ENCODE data around the gene TIMP1.
"Not testable (repeated sequence)": the region's sequence is repeated elsewhere in the genome, so short reads cannot be mapped to it uniquely, and the experiment has no call there.

Gene TIMP1

GRCh38 chrX:47574076-47574546, 8.1 kb upstream of the TIMP1 start:
- DNase-seq, result no peak

DNA sequence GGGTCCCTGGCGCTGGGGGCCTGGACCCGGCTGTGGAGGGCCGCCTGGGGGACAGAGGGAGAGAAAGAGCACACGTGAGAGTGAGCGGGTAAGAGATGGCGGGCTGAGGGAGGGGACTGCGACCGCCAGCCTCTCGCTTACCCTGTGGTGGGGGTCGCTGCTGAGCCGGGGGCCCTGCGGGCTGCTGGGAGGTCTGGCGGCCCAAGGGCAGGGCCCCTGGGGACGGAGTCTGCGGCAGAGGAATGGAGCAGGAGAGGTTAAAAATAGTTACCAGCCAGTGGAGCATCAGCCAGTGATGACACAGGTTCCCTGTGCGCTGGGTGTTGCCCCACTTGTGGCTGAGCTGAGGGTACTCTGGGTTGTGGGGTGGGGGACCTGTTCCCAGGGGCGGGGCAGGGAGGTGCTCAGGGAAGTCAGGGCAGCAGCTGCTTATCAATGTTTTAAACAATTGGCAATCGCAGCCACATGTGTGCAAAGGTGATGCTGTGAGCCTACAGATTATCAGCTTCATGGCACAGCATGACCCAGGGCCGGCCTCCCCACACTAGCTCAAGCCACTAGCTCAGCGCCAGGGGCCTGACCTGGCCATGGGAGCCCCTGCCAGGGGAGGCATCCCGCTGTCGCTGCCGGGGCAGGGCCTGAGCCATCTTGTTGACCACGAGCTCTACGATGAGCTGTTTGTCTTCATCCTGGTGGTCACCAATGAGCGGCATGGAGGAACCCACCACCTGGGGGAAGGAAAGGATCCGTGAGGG, 7.5 kb upstream of the TIMP1 start:
- DNase-seq, result no peak

GRCh38 chrX:47576021-47576898, 6.0 kb upstream of the TIMP1 start:
- DNase-seq, result no peak

DNA sequence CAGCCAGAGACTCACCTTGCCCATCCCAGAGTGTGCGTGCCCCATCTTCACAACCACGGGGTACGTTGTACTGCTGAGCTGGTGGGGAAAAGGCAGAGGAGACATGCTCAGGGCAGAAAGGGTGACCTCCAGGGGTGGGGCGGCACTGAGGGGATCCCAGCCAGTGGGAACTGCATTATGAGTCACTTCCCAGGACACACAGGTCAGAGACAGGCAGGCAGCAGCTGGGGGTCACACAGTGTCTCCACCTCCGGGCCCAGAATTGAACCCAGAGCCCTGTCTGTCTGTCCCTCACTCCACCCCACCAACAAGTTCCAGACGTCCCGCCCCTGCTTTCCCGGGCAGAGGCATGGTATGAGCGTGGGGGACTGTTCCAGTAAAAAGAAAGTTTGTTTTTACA, 4.8 kb upstream of the TIMP1 start:
- DNase-seq, result no peak

DNA sequence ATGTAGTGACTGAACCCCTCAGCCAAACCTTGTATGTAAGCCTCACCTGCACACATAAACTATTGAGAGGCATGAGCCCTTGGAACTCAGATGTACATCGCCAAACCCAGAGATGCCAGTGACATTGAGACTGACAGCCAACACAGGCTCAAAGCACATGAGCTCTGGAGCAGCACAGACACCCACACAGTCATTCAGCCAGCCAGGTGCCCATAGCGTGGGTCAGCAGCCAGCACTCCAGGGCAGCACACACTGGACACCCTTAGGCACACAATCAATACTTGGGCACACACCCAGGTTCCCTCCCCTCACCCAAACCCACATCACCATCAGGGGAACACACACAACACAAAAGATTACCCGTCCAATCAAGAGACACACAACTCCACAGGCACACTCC, 4.3 kb upstream of the TIMP1 start:
- DNase-seq, result no peak

- no peak for DNase-seq
These were observed 3.5 kb upstream of the TIMP1 start for GRCh38 chrX:47578692-47579091.

DNA sequence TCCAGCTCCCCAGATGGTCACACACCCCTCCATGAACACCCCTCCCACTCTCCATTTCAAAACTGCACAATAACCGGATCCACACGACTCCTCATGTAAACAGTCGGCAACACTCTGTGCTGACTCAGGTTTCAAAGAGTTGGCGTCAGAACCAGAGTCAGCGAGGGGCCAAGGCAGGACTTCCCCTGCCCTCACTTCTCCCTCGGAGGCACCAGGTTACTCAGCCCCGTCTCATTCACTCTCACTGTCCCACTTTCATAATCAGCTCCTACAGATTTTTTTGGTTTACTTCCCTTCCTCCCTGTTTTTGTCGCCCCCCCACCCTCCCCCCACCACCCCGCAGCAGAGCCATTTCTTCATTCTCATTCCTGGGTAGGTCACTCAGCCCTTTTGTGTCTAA, 2.7 kb upstream of the TIMP1 start:
- DNase-seq, result peak; percentile 40 to 42

GRCh38 chrX:47583240-47583861, 1.1 kb downstream of the TIMP1 start:
- no peak for DNase-seq

DNA sequence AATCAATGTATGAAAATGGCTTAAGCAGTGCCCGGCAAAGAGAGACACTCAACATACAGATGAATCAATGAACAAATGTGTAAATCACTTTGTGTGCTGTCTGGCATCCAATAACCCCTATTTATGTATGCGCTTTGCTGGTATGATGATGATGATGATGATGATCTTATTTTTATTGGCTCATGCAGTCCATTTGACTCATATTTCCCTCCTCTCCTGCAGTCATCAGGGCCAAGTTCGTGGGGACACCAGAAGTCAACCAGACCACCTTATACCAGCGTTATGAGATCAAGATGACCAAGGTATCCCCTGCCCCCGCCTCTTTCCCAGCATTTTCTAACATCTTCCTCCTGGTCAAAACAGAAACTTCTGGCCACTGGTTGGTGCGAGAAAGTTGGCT, 2.5 kb downstream of the TIMP1 start:
- no peak for DNase-seq

DNA sequence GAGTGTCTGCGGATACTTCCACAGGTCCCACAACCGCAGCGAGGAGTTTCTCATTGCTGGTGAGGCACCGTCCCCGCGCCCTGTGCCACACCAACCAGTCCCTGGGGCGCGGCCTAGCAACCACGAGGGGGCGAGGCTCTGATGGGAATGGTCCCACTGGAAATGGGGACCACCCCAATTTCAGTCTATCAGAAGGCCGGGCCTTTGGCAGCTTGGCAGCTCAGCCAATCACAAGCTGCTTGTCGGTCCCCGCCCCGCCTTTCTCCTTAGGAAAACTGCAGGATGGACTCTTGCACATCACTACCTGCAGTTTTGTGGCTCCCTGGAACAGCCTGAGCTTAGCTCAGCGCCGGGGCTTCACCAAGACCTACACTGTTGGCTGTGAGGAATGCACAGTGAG, 3.0 kb downstream of the TIMP1 start:
- DNase-seq, result no peak

GRCh38 chrX:47586043-47586787, 4.0 kb downstream of the TIMP1 start:
- no peak for DNase-seq

- no peak for DNase-seq
These were observed 5.1 kb downstream of the TIMP1 start for GRCh38 chrX:47587091-47587891.

DNA sequence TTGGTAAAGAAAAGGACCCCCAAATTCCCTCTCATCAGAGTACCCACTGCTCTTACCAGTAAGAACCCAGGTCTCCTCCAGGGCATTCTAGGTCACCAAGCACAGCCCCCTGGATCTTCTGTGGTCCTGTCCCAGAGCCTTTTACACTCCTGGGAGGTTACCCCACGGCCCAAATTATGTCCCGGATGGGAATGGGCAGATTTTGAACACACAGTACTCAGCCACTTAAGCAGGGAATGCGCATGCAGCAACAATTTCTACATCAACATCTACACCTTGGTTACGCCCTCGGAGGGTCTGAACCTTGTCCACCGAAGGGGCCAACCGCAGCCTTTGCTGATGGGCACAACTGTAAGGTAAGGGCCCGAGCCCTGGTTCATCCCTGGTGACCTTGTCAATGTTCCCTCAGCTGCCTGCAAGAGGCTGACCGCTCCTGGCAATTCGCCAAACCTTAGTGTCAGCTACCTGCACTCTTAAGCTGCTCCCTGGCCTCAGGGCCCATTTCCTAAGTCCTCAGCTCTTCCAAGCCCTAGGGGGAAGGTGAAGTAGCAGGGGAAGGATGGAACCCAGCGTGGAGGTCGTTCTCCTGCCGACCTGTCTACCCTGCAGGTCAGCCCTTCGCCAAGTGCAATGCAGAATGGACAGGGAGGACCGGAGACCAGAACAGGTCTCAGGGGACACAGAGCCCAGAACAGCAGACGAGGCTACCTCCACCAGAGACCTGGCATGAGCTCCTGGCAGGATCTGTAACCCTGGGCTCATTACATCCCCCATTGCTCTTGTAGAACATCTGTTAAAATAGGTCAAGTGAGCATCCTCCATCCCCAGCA, 5.9 kb downstream of the TIMP1 start:
- DNase-seq, result no peak

DNA sequence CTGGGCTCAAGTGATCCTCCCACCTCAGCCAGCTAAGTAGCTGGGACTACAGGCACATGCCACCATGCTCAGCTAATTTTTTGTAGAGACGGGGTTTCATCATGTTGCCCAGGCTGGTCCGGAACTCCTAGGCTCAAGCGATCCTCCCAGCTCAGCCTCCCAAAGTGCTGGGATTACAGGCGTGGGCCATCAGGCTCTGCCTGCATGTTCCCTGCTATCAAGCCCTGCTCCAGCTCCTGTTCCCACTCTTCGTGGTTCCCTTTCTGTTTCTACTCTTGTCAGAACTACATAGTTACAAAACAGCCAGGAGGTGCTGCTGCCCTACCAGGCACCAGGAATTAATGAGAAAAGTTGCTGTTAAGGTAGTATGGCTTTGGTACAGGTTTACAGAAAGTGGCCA, 8.7 kb downstream of the TIMP1 start:
- no peak for DNase-seq

GRCh38 chrX:47593522-47593921, 11.3 kb downstream of the TIMP1 start:
- DNase-seq, result no peak

- no peak for DNase-seq
These were observed 13.5 kb downstream of the TIMP1 start for GRCh38 chrX:47595716-47596251.

DNA sequence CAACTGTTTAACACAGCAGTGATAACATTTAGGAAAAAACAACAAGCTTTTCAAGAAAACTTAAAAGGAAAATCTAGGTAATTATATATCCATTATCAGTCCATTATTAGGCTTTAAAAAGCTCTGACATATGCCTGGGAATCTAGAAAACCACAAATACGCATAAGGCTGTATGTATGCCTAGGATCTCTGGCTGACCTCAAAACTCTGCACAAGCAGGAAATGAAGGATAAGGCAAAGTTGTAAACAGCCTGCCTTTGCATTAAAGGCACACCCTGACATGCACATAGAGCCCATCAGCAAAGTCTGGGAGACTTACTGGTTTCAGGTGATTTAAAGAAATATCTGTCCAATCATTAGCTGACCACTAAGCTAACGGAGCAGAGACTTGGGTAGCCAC, 14.0 kb downstream of the TIMP1 start:
- DNase-seq, result no peak

GRCh38 chrX:47597222-47597621, 15.0 kb downstream of the TIMP1 start:
- no peak for DNase-seq

- DNase-seq, result not testable (repeated sequence)
These were observed 20.9 kb downstream of the TIMP1 start for GRCh38 chrX:47603125-47603524.

- DNase-seq, result no peak
These were observed 22.8 kb downstream of the TIMP1 start for GRCh38 chrX:47605024-47605423.

GRCh38 chrX:47607091-47607490, 24.9 kb downstream of the TIMP1 start:
- no peak for DNase-seq
